ENCODE results near the gene VPS33B. TPM values are rescaled to one million over a fixed set of nuclear protein-coding genes. Genes with fewer than 3 reads are reported as not detected.

Gene VPS33B
- total and polyA plus RNA-seq, 12 donors, result 3.7 to 10.4 (median 5.9) TPM

GRCh38 chr15:90952901-90953677 lies 69.3 kb downstream of the VPS33B start:
- no peak for DNase-seq
- Histone ChIP-seq H3K27ac (no peak overlapping the region), H3K27me3 (no peaks in the 10 kb centered on the region), H3K36me3 (peaks cover 3 to 60% (median 47%) of the 10 kb centered on the region in 9 donors), H3K9me3 (no peaks in the 10 kb centered on the region), H3K4me3 (no peak overlapping the region), H3K4me1 (peaks cover 0 to 33% (median 24%) of the 10 kb centered on the region in 9 donors)
- 93 to 94% methylated on average over 14 of the region's 14 CpGs for WGBS, 2 donors
- no peak for TF ChIP-seq CTCF (IDR thresholded peaks at IDR 0.05)
- intact Hi-C loops (cut with DNase I), result loop anchor here in 3 of 10 donors (10.0 kb wide), 3 partner anchors 72 to 312 kb away; partner anchors contain the start of gene VPS33B (in 1 of the 3)
- ATAC-seq, result no peak

GRCh38 chr15:90950676-90951075 lies 71.7 kb downstream of the VPS33B start:
- Histone ChIP-seq H3K4me3 (no peak overlapping the region), H3K27me3 (no peaks in the 10 kb centered on the region), H3K4me1 (peaks cover 0 to 12% (median 8%) of the 10 kb centered on the region in 9 donors), H3K36me3 (peaks cover 3 to 84% (median 65%) of the 10 kb centered on the region in 9 donors), H3K27ac (no peak overlapping the region), H3K9me3 (no peaks in the 10 kb centered on the region)
- DNase-seq, result no peak
- ATAC-seq, result no peak
- intact Hi-C loops (cut with DNase I), result loop anchor here in 3 of 10 donors (10.0 kb wide), 3 partner anchors 74 to 314 kb away; partner anchors contain the start of gene VPS33B (in 1 of the 3)
- TF ChIP-seq CTCF (IDR thresholded peaks at IDR 0.05), result no peak
- WGBS, 2 donors, result 98% methylated on average over 6 of the region's 6 CpGs

GRCh38 chr15:90949979-90950675 lies 72.3 kb downstream of the VPS33B start:
- WGBS, 2 donors, result 94 to 96% methylated on average over 22 to 23 of the region's 23 CpGs
- intact Hi-C loops (cut with DNase I), result loop anchor here in 3 of 10 donors (10.0 kb wide), 3 partner anchors 75 to 315 kb away; partner anchors contain the start of gene VPS33B (in 1 of the 3)
- Histone ChIP-seq H3K36me3 (peaks cover 5 to 90% (median 65%) of the 10 kb centered on the region in 9 donors), H3K9me3 (no peaks in the 10 kb centered on the region), H3K27me3 (no peaks in the 10 kb centered on the region), H3K27ac (no peak overlapping the region), H3K4me1 (peaks cover 0 to 6% (median 3%) of the 10 kb centered on the region in 9 donors), H3K4me3 (no peak overlapping the region)
- ATAC-seq (no peak), DNase-seq (no peak)
- no peak for TF ChIP-seq CTCF (IDR thresholded peaks at IDR 0.05)

Other genes with a start within 250 kb of the VPS33B start
- 10 to 100 TPM; 35.1 to 82.5 (median 40.9) TPM for gene FURIN, start 154.0 kb downstream of the VPS33B start, total RNA-seq
- 10 to 100 TPM; 29.5 to 77.1 TPM for gene FURIN, start 154.0 kb downstream of the VPS33B start, polyA plus RNA-seq
- 10 to 100 TPM in 8 of 10 donors, 1 to 10 TPM in 2; 8.6 to 27.7 (median 11.5) TPM for gene FES, start 138.1 kb downstream of the VPS33B start, total RNA-seq
- gene FES, start 138.1 kb downstream of the VPS33B start, polyA plus RNA-seq, result 10 to 100 TPM; 17.7 to 23.3 TPM
- gene MAN2A2, start 119.3 kb downstream of the VPS33B start, total RNA-seq, result 100 to 1,000 TPM in 4 of 10 donors, 10 to 100 TPM in 6; 78.3 to 157 (median 98.1) TPM
- 10 to 100 TPM; 24.8 to 84.5 TPM for gene MAN2A2, start 119.3 kb downstream of the VPS33B start, polyA plus RNA-seq
- gene HDDC3, start 90.0 kb downstream of the VPS33B start, total RNA-seq, result 10 to 100 TPM; 10.7 to 18.2 (median 14.6) TPM
- gene HDDC3, start 90.0 kb downstream of the VPS33B start, polyA plus RNA-seq, result 10 to 100 TPM; 15.3 to 18.0 TPM
- 10 to 100 TPM; 19.2 to 28.0 (median 24.7) TPM for gene UNC45A, start 87.3 kb downstream of the VPS33B start, total RNA-seq
- gene UNC45A, start 87.3 kb downstream of the VPS33B start, polyA plus RNA-seq, result 10 to 100 TPM; 26.0 to 26.4 TPM
- gene RCCD1, start 67.7 kb downstream of the VPS33B start, total RNA-seq, result 10 to 100 TPM in 1 of 10 donors, 1 to 10 TPM in 9; 5.5 to 11.8 (median 7.6) TPM
- gene RCCD1, start 67.7 kb downstream of the VPS33B start, polyA plus RNA-seq, result 1 to 10 TPM; 6.0 to 8.3 TPM
- 10 to 100 TPM in 1 of 10 donors, 1 to 10 TPM in 9; 2.1 to 16.2 (median 4.4) TPM for gene PRC1, start 28.1 kb downstream of the VPS33B start, total RNA-seq
- gene PRC1, start 28.1 kb downstream of the VPS33B start, polyA plus RNA-seq, result 1 to 10 TPM; 4.6 to 4.8 TPM
- 10 to 100 TPM in 1 of 10 donors, 1 to 10 TPM in 8, under 1 TPM in 1; 0.60 to 15.7 (median 2.1) TPM for gene SV2B, start 77.7 kb upstream of the VPS33B start, total RNA-seq
- under 1 TPM; 0.29 to 0.35 TPM for gene SV2B, start 77.7 kb upstream of the VPS33B start, polyA plus RNA-seq